Activated naive CD8-positive, alpha-beta T cell treated with anti-CD3 and anti-CD28 coated beads, Interleukin-2, amount 50 U/mL, for 24 hours (primary cell): ENCODE data around the gene PZP.
"Not testable (repeated sequence)": the region's sequence is repeated elsewhere in the genome, so short reads cannot be mapped to it uniquely, and the experiment has no call there.

Experiments used
- ATAC-seq: fragments of 150-1000 bp; cut with Tn5 transposase; one replicate; pipeline ENCODE4 v1.10.0; 2021
- DNase-seq: peaks from one replicate; pipeline ENCODE4 v3.0.0; 2021
- H3K27ac Mint-ChIP-seq: one replicate; pipeline ENCODE4 v1.8.0; 2021; ENCODE audit warnings: mild to moderate bottlenecking, mixed read lengths
- H3K27me3 Mint-ChIP-seq: one replicate; pipeline ENCODE4 v1.8.0; 2021; ENCODE audit warnings: mixed read lengths
- H3K36me3 Mint-ChIP-seq: one replicate; pipeline ENCODE4 v1.8.0; 2021; ENCODE audit warnings: low read depth, mixed read lengths
- H3K4me1 Mint-ChIP-seq: one replicate; pipeline ENCODE4 v1.8.0; 2021; ENCODE audit warnings: mixed read lengths
- H3K4me3 Mint-ChIP-seq: one replicate; pipeline ENCODE4 v1.8.0; 2021; ENCODE audit warnings: mild to moderate bottlenecking, moderate library complexity, mixed read lengths
- H3K9me3 Mint-ChIP-seq: one replicate; pipeline ENCODE4 v1.8.0; 2021; ENCODE audit warnings: mixed read lengths

PZP gene

GRCh38 chr12:9227950-9228349 lies 19.8 kb upstream of the PZP start:
- ATAC-seq = no peak

GRCh38 chr12:9223830-9224229 lies 15.6 kb upstream of the PZP start:
- Mint-ChIP-seq H3K4me1 (no peaks in the 10 kb centered on the region), H3K27ac (no peak overlapping the region), H3K4me3 (no peak overlapping the region), H3K9me3 (no peaks in the 10 kb centered on the region), H3K27me3 (peaks cover 2% of the 10 kb centered on the region), H3K36me3 (no peaks in the 10 kb centered on the region)
- ATAC-seq = no peak
- no peak for DNase-seq

More at GRCh38 chr12:9227950-9228349, 19.8 kb upstream of the PZP start:
- Mint-ChIP-seq H3K4me3 (no peak overlapping the region), H3K9me3 (no peaks in the 10 kb centered on the region), H3K27ac (no peak overlapping the region), H3K4me1 (no peaks in the 10 kb centered on the region), H3K27me3 (peaks cover 2% of the 10 kb centered on the region), H3K36me3 (no peaks in the 10 kb centered on the region)
- no peak for DNase-seq

GRCh38 chr12:9221483-9221882 lies 13.3 kb upstream of the PZP start:
- no peaks in the 10 kb centered on the region for H3K4me1 Mint-ChIP-seq
- no peaks in the 10 kb centered on the region for H3K9me3 Mint-ChIP-seq
- no peaks in the 10 kb centered on the region for H3K36me3 Mint-ChIP-seq
- DNase-seq = no peak
- H3K4me3 Mint-ChIP-seq = no peak overlapping the region
- no peak for ATAC-seq
- no peak overlapping the region for H3K27ac Mint-ChIP-seq
- peaks cover 2% of the 10 kb centered on the region for H3K27me3 Mint-ChIP-seq

- ATAC-seq, DNase-seq, H3K4me3 Mint-ChIP-seq, H3K27me3 Mint-ChIP-seq, H3K36me3 Mint-ChIP-seq, H3K9me3 Mint-ChIP-seq, H3K27ac Mint-ChIP-seq, H3K4me1 Mint-ChIP-seq: not testable (repeated sequence)
Measured at GRCh38 chr12:9221011-9221410, 12.8 kb upstream of the PZP start.

- Mint-ChIP-seq H3K9me3 (peaks cover 5% of the 10 kb centered on the region), H3K27ac (no peak overlapping the region), H3K4me1 (no peaks in the 10 kb centered on the region), H3K4me3 (no peak overlapping the region), H3K27me3 (no peaks in the 10 kb centered on the region), H3K36me3 (no peaks in the 10 kb centered on the region)
- no peak for DNase-seq
- ATAC-seq = no peak
Measured at GRCh38 chr12:9214534-9214933, 6.3 kb upstream of the PZP start.

- DNase-seq (no peak), ATAC-seq (no peak)
- Mint-ChIP-seq H3K4me3 (no peak overlapping the region), H3K27ac (no peak overlapping the region), H3K27me3 (no peaks in the 10 kb centered on the region), H3K9me3 (peaks cover 5% of the 10 kb centered on the region), H3K36me3 (no peaks in the 10 kb centered on the region), H3K4me1 (no peaks in the 10 kb centered on the region)
Measured at GRCh38 chr12:9211687-9212086, 3.5 kb upstream of the PZP start.

- DNase-seq = no peak
- ATAC-seq = no peak
- no peak overlapping the region for H3K4me3 Mint-ChIP-seq
- no peaks in the 10 kb centered on the region for H3K9me3 Mint-ChIP-seq
- no peaks in the 10 kb centered on the region for H3K4me1 Mint-ChIP-seq
- no peak overlapping the region for H3K27ac Mint-ChIP-seq
- H3K27me3 Mint-ChIP-seq = no peaks in the 10 kb centered on the region
- H3K36me3 Mint-ChIP-seq = no peaks in the 10 kb centered on the region
Measured at GRCh38 chr12:9204380-9204779, 3.8 kb downstream of the PZP start.

GRCh38 chr12:9198012-9198411 lies 10.2 kb downstream of the PZP start:
- Mint-ChIP-seq H3K9me3 (no peaks in the 10 kb centered on the region), H3K4me1 (no peaks in the 10 kb centered on the region), H3K27ac (no peak overlapping the region), H3K27me3 (no peaks in the 10 kb centered on the region), H3K36me3 (no peaks in the 10 kb centered on the region), H3K4me3 (no peak overlapping the region)
- ATAC-seq (no peak), DNase-seq (no peak)

GRCh38 chr12:9184276-9184675 lies 23.9 kb downstream of the PZP start:
- Mint-ChIP-seq H3K4me3 (no peak overlapping the region), H3K4me1 (no peaks in the 10 kb centered on the region), H3K27ac (no peak overlapping the region), H3K36me3 (peaks cover 6% of the 10 kb centered on the region), H3K9me3 (peaks cover 23% of the 10 kb centered on the region), H3K27me3 (no peaks in the 10 kb centered on the region)
- ATAC-seq (peak; percentile 61), DNase-seq (peak; percentile 4)

GRCh38 chr12:9180810-9181209 lies 27.4 kb downstream of the PZP start:
- no peak overlapping the region for H3K27ac Mint-ChIP-seq
- ATAC-seq (no peak), DNase-seq (no peak)
- no peaks in the 10 kb centered on the region for H3K27me3 Mint-ChIP-seq
- no peaks in the 10 kb centered on the region for H3K4me1 Mint-ChIP-seq
- H3K36me3 Mint-ChIP-seq = no peaks in the 10 kb centered on the region
- H3K4me3 Mint-ChIP-seq = no peak overlapping the region
- H3K9me3 Mint-ChIP-seq = peaks cover 9% of the 10 kb centered on the region

GRCh38 chr12:9179781-9180180 lies 28.4 kb downstream of the PZP start:
- Mint-ChIP-seq H3K9me3 (peaks cover 3% of the 10 kb centered on the region), H3K36me3 (no peaks in the 10 kb centered on the region), H3K27me3 (no peaks in the 10 kb centered on the region), H3K4me1 (no peaks in the 10 kb centered on the region), H3K27ac (no peak overlapping the region), H3K4me3 (no peak overlapping the region)
- ATAC-seq = no peak
- DNase-seq = no peak

- peaks cover 6% of the 10 kb centered on the region for H3K9me3 Mint-ChIP-seq
- H3K36me3 Mint-ChIP-seq = no peaks in the 10 kb centered on the region
- no peaks in the 10 kb centered on the region for H3K27me3 Mint-ChIP-seq
- H3K27ac Mint-ChIP-seq = no peak overlapping the region
- DNase-seq (no peak), ATAC-seq (no peak)
- H3K4me3 Mint-ChIP-seq = no peak overlapping the region
- H3K4me1 Mint-ChIP-seq = no peaks in the 10 kb centered on the region
Measured at GRCh38 chr12:9169979-9170634, 38.1 kb downstream of the PZP start.

- not testable (repeated sequence) for ATAC-seq, H3K4me3 Mint-ChIP-seq, H3K27me3 Mint-ChIP-seq, DNase-seq, H3K4me1 Mint-ChIP-seq, H3K27ac Mint-ChIP-seq, H3K36me3 Mint-ChIP-seq, H3K9me3 Mint-ChIP-seq
Measured at GRCh38 chr12:9167345-9167744, 40.9 kb downstream of the PZP start.

- Mint-ChIP-seq H3K4me1 (no peaks in the 10 kb centered on the region), H3K27ac (no peak overlapping the region), H3K9me3 (no peaks in the 10 kb centered on the region), H3K27me3 (no peaks in the 10 kb centered on the region), H3K36me3 (peaks cover 1% of the 10 kb centered on the region), H3K4me3 (no peak overlapping the region)
- ATAC-seq (no peak), DNase-seq (no peak)
Measured at GRCh38 chr12:9163392-9163791, 44.8 kb downstream of the PZP start.

GRCh38 chr12:9156119-9156518 lies 52.1 kb downstream of the PZP start:
- H3K36me3 Mint-ChIP-seq = peaks cover 1% of the 10 kb centered on the region
- no peaks in the 10 kb centered on the region for H3K4me1 Mint-ChIP-seq
- DNase-seq = no peak
- no peaks in the 10 kb centered on the region for H3K9me3 Mint-ChIP-seq
- H3K27me3 Mint-ChIP-seq = no peaks in the 10 kb centered on the region
- no peak overlapping the region for H3K4me3 Mint-ChIP-seq
- H3K27ac Mint-ChIP-seq = no peak overlapping the region
- no peak for ATAC-seq

- Mint-ChIP-seq H3K9me3 (peaks cover 17% of the 10 kb centered on the region), H3K27ac (no peak overlapping the region), H3K36me3 (peaks cover 18% of the 10 kb centered on the region), H3K4me3 (no peak overlapping the region), H3K27me3 (peaks cover 1% of the 10 kb centered on the region), H3K4me1 (peaks cover 19% of the 10 kb centered on the region)
- no peak for DNase-seq
- ATAC-seq = no peak
Measured at GRCh38 chr12:9149372-9149771, 58.8 kb downstream of the PZP start.
